B cell (primary cell): ENCODE measurements around the gene EP400.

Experiments
- CTCF ChIP-seq: fragments of 200-600 bp; IDR thresholded peaks from one replicate; pipeline ENCODE4 v1.8.0; 2022; ENCODE audit warnings: antibody characterized with exemption, mild to moderate bottlenecking
- EZH2 ChIP-seq: IDR thresholded peaks from 2 replicates; pipeline ENCODE4 v1.6.1; 2012; ENCODE audit warnings: borderline replicate concordance, low read depth, mild to moderate bottlenecking, moderate library complexity, low read length; ENCODE audit not compliant: insufficient read depth, poor library complexity, severe bottlenecking

DNA sequence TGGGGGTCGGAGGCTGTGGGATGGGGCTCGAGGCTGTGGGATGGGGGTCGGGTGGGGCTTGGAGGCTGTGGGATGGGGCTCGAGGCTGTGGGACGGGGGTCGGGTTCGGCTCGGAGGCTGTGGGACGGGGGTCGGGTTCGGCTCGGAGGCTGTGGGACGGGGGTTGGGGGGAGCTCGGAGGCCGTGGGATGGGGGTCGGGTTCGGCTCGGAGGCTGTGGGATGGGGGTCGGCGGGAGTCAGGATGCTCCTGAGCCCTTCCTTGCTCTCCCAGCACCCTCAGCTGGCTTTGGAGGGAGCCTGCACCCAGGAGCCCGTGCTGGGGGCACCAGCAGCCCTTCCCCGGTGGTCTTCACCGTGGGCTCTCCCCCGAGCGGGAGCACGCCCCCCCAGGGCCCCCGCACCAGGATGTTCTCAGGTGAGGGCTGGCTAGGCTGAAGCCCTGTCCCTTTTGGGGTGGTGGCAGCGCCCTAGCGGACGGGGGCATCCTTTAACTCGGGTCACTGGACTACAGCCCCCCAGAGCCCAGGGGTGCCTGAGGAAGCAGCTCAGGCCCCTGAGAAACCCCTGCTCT is 32.5 kb upstream of the EP400 start:
- no peak for TF ChIP-seq CTCF
- TF ChIP-seq EZH2, result no peak
